GM12891 (cell line): ENCODE data around the gene DLG1.

Experiments
- PAX5 ChIP-seq: IDR thresholded peaks from 2 replicates; pipeline ENCODE4 v1.6.1; 2011; ENCODE audit warnings: low read length, moderate library complexity, mild to moderate bottlenecking; ENCODE audit not compliant: insufficient read depth, severe bottlenecking
- POLR2A ChIP-seq: IDR thresholded peaks from 2 replicates; pipeline ENCODE4 v1.6.1; 2011; ENCODE audit warnings: low read depth, low read length, control low read depth
- POLR2AphosphoS5 ChIP-seq: IDR thresholded peaks from 2 replicates; pipeline ENCODE4 v1.6.1; 2011; ENCODE audit warnings: low read depth, low read length, control low read depth
- SPI1 ChIP-seq: IDR thresholded peaks from 2 replicates; pipeline ENCODE4 v1.6.1; 2011; ENCODE audit warnings: low read depth, low read length, control low read depth
- TAF1 ChIP-seq: IDR thresholded peaks from 2 replicates; pipeline ENCODE4 v1.6.1; 2011; ENCODE audit warnings: low read depth, low read length, control low read depth

GRCh38 chr3:197014942-197015575, 283.4 kb downstream of the DLG1 start:
- no peak for TF ChIP-seq POLR2A
- no peak for TF ChIP-seq POLR2AphosphoS5
- no peak for TF ChIP-seq PAX5
- TF ChIP-seq TAF1: no peak
- no peak for TF ChIP-seq SPI1
